ENCODE measurements around the gene DHTKD1.

DHTKD1 gene, protein sequence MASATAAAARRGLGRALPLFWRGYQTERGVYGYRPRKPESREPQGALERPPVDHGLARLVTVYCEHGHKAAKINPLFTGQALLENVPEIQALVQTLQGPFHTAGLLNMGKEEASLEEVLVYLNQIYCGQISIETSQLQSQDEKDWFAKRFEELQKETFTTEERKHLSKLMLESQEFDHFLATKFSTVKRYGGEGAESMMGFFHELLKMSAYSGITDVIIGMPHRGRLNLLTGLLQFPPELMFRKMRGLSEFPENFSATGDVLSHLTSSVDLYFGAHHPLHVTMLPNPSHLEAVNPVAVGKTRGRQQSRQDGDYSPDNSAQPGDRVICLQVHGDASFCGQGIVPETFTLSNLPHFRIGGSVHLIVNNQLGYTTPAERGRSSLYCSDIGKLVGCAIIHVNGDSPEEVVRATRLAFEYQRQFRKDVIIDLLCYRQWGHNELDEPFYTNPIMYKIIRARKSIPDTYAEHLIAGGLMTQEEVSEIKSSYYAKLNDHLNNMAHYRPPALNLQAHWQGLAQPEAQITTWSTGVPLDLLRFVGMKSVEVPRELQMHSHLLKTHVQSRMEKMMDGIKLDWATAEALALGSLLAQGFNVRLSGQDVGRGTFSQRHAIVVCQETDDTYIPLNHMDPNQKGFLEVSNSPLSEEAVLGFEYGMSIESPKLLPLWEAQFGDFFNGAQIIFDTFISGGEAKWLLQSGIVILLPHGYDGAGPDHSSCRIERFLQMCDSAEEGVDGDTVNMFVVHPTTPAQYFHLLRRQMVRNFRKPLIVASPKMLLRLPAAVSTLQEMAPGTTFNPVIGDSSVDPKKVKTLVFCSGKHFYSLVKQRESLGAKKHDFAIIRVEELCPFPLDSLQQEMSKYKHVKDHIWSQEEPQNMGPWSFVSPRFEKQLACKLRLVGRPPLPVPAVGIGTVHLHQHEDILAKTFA

DNA sequence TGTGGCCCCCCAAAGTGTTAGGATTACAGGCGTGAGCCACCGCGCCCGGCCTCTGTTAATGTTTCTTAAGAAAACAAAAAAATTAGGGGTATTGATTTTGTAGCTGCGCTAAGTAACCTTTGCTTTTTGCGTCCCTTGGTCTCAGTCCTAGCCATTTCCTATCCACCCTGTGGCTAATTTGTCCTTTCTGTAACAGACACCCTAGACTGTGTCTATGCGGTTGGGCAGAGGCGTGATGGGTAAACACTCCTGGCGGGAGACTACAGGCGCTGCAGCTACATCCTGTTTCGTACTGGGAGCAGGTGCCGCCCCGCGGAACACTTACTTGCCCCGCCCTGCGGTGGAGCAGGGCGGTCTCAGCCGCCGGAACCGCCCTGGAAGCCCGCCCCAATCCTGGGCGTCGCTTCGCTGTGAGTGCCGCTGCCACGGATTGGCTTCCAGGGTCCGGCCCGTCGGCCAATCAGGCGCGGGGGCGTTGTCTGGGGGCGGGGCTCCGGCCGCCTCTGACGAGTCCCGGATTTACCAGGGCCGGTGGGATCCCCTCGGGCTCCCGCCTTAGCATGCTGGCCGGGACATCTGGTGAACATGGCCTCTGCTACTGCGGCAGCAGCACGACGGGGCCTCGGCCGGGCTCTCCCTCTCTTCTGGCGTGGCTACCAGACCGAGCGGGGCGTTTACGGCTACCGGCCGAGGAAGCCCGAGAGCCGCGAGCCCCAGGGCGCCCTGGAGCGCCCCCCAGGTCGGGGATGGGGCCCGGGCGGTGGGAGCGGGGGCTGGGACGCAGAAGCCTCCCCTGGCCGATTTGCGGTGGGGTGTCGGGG is at the start of gene DHTKD1:
Gene DHTKD1 (plus strand): TSS at position 506 of the 821 bp plus-strand sequence. CDS start 80 bp downstream, at position 586.
- peak; percentile 81 for DNase-seq

DNA sequence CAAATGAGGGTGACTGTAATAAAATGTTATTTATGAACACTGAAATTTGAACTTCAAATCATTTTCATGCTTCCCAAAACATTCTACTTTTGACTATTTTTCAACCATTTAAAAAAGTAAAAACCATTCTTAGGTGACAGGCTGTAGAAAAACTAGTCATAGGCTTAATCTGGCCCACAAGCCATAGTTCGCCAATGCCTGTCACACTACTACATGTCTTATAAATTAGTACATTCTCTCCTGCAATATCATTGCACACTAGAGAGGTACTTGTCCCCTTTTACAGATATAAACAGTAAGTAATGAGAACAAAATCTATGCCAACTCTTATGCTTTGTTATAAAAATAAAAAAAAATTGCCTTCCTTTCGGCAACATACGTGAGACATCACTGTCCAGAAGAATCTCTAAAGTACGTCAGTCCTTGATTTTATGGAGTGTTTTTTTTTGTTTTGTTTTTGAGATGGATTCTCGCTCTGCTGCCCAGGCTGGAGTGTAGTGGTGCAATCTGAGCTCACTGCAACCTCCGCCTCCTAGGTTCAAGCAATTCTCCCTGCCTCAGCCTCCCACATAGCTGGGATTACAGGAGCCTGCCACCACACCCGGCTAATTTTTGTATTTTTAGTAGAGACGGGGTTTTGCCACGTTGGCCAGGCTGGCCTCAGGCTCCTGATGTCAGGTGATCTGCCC is 49.3 kb upstream of the DHTKD1 start:
- no peak for DNase-seq

DNA sequence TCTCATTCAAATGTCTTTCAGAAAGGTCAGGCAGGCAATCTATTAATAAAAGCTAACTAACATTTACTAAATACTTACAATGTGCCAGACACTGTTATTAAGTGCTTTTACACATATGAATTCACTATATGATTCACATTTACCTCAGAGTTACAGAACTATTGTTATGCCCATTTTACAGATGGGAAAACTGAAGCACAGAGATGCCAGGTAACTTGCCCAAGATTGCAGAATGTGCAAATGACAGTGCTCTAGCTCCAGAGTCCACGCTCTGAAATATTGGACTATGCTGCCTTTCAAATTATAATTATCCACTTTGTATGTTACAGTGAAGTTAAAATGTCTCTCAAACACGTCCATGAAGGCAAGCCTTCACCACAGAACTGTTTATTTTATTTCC is 48.2 kb upstream of the DHTKD1 start:
- no peak for DNase-seq

DNA sequence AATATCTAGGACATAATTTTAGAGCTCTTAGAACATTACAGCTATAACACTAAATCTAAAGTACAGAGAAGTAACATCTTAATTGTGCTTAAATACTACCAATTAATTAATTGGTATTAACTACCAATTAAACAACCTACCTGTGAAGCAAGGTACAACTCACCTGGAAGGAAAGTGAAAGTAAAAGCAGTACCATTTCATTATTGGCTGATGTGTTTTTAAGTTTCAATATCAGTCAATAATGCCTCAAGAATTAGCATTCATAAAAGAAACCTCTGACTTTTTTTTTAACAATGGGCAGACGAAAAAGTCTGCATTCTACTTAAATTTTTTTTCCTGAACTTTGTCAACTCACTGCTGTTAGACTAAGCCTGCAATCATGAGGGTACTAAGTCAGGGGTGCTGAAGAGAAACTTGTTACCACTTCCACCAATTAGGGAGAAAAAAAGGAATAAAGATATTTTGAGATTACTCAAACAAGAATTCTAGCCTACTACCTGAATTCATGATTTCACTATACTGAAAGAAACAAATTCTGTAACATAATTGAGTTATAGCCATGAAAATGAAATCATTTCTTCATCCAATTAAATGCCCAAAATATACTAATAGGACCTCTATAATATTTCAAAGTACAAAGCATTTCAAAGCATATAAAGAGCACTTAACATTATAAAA is 46.0 kb upstream of the DHTKD1 start:
- no peak for DNase-seq

DNA sequence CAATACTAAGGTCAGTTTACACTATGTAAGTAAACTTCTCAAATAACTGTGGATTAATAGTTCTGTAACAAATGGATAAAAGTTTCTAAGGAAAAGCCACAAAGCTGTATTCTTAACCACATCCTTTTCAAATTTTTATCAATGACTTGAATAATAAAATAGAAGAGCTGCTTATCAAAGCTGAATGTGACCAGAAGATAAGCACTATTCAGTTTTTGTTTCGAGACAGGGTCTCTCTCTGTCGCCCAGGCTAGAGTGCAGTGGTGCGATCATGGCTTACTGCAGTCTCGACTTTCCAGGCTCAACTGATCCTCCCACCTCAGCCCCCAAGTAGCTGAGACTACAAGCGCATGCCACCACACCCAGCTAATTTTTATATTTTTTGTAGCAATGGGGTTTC is 43.2 kb upstream of the DHTKD1 start:
- DNase-seq = no peak

DNA sequence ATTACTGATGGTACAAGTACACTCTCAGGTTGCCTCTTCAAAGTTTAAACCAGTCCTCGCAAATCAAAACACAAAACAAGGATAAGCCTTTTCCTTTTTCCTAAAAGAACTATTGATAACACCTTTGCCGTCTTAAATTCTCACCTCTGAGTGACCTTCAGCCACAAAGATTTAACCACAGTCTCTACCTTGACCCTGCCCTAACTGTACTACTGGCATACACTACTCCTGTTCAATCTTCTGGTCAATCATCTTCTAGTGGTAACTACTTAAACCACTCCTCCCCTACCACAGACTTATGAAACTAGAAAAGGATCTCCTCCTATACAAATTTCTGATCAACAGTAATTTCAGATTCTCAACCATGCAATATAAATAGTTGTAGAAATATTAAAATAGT is 41.2 kb upstream of the DHTKD1 start:
- DNase-seq = no peak

DNA sequence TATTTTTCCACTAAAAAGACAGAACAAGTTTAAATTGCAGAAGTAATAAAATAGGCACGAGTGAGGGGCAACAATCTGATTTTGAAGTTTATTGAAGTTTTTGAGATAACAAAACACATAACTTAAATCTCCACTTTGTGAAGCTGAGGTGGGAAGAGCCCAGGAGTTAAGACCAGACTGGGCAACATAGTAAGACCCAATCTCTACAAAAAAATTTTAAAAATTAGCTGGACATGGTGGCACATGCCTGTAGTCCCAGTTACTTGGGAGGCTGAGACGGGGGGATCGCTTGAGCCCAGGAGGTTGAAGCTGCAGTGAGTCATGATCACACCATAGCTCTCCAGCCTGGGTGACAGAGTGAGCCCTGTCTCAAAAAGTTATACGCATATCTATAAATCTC is 37.4 kb upstream of the DHTKD1 start:
- no peak for DNase-seq

DNA sequence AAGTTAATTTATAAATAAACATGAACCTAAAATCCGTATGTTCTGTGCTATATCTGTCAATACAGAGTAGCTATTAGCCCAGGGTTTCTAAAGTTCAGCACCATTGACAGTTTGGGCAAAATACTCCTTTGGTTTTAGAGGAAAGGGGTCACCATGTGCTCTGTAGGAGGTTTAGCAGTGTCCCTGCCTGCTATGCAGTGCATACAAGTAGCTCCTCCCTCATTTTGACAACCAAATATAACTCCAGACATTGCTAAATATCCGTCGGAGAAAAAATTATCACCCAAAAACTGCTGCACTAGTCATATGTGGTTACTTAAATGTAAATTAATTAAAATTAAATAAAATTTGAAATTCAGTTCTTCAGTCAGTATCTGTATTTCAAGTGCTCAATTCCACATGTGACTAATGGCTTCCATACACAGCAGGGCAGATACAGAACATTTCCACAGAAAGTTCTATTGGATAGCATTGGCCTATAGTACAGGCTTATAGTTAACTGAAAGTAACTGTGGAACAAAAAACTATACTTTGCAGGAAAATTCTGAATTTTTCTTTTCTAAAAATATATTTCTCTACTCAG is 32.6 kb upstream of the DHTKD1 start:
- DNase-seq = no peak

DNA sequence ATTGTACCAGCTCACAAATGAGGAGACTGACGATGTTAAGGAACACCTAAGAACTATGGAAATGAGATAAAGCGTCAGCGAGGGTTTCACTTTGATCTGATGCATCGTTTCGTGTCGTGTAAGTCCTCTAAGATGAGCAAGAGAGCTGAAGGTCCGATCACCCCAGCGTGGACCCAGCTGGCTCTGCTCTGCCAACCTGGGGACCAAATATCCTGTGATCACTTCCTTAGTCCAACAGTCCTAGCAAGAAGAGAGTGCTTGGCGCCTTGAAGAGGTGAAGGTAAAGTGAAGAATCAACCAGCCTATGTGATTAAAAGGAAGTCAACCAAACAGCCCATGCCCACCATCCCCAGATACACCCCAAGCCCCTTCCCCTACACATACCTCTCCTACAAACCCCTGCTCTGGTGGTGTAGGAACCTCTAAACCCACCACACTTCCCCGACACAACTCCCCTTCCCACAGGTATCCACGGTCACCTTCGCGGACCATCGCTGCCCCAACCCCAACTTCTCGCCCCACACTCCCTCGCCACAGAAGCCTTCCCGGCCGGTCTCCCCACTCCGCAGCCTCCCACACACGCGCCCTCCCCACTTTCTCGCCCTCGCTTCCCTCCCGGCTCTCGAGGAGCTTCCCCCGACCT is 26.9 kb upstream of the DHTKD1 start:
- no peak for DNase-seq

DNA sequence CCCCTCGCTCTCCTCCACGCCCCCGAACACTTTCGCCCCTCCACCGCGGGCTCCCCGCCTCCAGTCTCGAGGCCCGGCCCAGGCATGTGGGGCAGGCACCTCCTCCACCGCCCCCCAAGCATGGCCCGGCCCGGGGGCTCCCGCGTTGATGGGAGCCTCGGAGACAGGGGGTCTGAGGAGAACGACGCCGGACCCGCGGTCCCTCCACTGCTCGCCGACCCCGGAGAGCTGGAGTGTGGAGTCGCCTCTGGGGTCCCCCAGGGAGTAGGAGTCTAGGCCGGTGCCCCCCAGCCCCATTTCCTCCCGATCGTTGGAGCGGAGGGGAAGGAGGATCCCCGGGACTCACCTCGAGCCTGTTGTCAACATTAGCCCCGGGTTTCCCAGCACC is 26.4 kb upstream of the DHTKD1 start:
- no peak for DNase-seq

DNA sequence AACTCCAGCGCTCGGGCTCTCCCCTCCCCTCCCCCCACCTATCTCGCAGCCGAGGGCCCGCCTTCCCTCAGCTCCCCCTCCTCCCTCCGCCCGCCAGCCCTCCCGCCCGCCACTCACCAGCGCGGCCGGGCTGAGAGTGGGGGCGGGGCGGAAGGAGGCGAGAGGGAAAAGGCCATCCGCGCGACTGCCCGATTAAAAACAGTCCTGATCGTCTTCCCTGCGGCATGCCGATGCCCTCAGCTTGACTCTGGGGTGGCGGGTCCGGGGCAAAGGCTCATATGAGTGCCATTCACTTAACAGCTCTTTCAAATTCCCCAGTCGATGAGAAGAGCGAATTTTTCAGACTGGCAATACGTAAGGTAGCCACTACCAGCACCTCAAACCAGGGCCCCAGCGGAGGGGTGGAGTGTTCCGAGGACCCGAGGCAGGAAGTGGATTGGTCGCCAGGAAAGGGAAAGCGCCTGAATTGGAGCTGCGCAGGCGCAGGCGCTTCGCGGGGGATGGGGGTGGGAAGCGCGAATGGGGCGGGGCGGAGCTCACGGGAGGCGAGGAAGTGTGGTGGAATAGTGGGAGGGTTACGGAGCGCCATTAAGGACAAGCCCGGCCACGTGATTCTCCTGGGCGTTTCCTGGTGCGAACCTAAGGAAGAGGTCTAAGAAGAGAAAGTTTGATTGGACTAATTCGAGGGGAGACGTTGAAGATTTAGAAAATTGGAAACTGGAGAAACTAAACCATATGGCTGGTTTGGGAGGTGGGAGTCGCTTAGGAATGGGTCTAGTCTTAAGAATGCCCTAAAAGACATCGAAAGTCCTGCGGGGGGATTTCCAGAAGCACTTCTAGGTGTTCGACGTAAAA is 25.7 kb upstream of the DHTKD1 start, which contains the start of gene UPF2:
Gene UPF2 (minus strand): TSS at position 13 of the 855 bp plus-strand sequence. CDS start 7,386 bp downstream, outside the sequence.
- peak; percentile 83 for DNase-seq

DNA sequence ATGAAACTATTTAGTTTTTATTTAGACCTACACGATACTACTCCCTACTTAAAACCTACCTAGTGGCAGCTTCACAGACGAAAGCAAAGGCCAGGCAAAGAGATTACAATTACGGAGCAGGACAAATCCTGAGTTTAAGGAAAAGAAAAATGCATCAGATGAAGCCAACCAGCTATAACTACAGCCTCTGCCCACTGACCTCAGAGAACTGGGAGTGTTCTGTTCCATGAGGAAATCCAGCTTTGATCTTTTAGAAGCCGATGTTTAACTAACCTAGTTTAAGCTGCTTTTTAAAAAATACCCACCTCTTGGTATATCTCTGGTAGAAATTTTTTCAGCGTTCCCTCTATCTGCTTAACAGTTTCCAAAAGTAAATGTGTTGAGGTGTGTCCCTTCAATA is 23.2 kb upstream of the DHTKD1 start:
- DNase-seq = no peak

DNA sequence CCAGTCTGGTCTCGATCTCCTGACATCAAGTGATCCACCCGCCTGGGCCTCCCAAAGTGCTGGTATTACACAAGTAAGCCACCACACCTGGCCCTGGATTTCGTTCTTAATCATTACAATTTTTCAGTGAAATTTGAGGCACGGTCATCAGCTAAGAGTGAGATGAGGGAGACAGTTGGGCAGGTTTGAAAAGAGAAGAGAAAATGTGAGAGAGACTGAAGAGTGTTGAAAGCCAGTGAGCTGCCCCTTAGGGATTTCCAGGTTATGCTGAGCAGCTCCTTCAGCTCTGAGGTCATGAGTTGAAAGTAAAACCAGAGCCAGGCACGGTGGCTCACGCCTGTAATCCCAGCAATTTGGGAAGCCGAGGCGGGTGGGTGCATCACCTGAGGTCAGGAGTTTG is 20.2 kb upstream of the DHTKD1 start:
- DNase-seq = no peak

DNA sequence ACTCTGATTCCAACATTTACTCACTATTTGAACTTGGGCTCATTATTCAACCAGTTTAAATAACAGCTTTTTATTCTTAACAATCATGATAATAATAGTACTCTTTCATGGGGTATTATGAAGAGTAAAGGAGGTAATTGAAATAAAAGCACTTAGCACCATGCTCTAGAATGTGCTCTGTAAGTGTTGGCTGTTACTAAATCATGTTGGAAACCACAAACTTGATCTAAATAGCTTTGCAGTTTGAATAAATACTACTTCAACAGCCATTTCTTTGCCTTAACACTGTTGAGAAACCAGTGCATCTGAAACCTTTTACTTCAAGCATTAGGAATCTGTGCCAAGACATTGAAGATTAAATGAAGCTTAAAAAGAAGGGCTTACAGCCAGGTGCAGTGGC is 18.2 kb upstream of the DHTKD1 start:
- DNase-seq = no peak

DNA sequence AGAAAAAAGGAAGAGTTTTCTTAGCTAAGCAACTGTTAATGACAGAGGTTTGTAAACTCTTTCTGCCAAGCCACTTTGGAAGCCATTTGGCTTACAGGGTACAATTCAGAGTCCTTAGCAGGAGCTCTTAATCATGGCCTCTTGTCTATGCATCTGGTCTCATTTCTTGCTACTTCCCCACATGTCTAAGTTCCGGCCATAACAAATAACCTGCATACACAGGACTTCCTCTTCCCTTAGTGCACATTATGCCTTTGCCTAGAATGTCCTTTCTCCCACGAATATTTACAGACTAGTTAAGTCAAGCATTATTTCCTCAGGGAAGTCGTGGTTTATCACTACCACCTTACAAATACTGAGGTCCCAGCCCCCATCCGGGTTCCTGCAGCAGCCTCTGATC is 17.5 kb upstream of the DHTKD1 start:
- no peak for DNase-seq

DNA sequence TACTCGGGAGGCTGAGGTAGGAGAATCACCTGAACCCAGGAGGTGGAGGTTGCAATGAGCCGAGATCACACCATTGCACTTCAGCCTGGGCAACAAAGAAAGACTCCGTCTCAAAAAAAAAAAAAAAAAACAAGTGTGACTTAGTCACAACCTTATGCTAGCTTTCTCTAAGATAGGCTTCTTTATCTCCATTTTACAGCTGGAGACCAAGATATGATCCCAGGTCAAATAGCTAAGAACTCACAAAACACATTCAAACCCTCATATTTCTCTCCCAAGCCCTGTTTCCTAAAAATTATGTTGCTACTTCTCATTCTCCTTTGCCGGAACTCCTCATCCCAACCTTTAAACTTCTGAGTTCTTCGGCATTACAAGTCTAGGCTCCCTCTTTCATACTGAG is 13.0 kb upstream of the DHTKD1 start:
- DNase-seq = no peak

DNA sequence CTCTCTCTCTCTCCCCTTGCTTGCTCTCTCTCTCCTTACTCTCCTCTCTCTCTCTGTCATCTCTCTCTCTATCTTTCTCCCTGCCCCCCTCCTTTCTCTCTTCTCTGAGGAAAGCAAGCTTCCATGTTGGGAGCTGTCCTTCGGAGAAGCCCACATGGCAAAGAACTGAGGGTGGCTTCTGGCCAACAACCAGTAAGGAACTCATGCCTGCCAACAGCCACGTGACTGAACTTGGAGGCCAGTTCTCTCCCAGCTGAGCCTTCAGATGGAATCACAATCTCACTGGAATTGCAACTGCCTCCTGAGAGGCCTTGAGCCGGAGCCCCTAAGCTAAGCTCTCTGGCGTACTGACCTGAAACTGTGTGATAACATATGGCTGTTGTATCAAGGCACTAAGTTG is 12.0 kb upstream of the DHTKD1 start:
- DNase-seq = no peak

DNA sequence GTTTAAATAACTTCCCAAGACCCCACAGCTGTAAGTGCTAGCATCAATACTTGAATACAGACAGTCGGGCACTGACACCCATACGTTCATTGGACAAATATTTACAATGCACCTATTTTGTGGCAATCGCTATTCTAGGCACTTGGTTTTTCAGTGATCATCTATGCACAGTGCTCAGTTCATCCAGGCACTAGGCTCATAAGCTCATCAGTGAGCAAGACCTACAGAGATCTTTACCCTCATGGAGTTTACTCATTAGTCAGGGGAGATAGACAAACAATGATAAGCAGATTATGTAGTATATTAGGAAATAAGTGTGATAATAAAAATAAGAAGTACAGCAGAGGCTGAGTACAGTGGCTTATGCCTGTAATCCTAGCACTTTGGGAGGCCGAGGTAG is 7.6 kb upstream of the DHTKD1 start:
- no peak for DNase-seq

DNA sequence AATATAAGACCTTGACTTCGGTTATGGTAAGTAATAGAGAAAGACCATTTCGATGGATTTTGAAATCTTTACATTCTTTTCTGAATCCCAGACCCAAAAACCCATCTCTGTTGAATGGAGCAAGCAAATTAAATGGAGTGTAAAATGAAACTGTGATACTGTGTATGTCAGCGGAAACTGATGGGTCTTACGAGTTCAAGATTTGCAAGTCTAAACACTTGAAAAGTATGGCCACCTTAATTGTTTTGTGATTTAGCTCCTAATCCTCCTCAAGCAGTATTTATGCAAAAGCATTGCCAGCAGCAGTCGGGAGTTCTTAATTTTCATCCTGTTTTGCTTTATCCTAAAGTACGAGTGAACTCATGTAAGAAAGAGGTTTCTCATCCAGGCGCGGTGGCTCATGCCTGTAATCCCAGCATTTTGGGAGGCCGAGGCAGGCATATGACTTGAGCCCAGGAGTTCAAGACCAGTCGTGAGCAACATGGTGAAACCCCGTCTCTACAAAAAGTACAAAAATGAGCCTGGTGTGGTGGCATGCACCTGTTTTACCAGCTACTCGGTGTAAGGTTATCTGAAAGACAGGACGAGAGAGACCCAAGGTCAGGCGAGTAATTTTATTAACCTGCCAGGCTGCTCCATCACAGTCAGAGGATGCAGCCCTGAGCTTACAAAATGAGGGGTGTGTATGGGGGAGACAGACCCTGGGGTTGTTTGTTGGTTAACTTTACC is 5.8 kb upstream of the DHTKD1 start:
- no peak for DNase-seq

All from NK-92 treated with Interleukin-12 subunit alpha and Interleukin-12 subunit beta, amount 100 ng/mL, for 24 hours (cell line).